ENCODE results near the gene ARID3A.

Gene ARID3A

DNA sequence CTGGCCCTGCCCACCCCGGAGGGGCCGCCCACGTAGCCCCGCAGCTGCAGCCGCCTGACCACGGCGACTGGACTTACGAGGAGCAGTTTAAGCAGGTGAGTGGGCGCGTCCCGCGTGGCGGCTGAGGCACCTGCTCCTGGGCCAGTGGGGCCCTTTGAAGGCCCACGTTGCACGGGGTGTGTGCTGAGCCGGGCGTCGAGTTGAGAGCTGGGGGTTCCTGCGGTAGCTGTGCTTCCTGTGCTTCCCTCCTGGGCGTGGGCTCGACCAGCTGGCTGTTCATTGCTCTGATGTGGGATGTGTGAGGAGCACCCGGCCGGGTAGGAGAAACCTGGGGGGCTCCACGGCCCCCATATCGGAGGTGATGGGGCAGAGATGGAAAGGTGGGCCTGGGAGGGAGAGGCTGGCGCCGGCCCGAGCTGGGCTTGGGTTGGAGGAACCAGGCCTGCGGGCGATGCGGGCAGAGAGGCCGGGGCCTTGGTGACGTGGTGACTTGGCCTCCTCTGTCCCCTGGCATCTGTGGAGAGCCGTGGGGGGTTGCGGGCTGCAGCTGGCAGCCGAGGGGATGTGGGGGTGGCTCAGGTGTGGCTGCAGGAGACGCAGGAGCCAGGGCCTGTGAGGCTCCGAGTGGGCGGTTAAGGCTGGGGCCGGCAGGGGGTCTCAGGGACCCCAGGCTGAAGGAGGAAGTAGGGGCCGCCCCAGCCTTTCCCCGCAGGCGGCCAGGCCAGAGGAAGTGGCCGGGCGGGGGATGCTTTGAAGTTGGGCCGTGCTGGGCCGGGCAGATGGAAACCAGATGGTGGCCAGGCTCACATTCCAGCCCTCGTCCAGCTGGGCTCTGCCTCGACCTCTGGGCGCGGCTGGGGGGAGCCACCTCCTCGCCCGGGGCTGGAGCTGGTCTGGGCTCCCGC is 7.1 kb downstream of the ARID3A start:
- DNase-seq: no peak

DNA sequence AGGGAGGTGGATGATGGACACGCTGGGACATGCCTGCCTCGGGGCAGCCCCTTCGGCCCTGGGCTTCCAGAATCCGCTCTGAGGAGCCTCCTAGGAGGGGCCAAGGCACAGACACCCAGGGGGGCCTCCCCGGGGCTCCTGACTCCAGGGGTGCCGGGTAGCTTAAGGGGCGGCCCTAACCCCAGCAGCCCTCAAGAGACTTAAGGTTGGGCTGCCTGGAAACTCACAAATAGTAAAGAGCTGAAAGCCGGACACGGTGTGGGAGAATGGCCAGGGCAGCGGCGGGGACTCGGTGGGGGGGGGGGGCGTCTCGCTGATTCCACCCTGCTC is 7.7 kb downstream of the ARID3A start:
- no peak for DNase-seq

DNA sequence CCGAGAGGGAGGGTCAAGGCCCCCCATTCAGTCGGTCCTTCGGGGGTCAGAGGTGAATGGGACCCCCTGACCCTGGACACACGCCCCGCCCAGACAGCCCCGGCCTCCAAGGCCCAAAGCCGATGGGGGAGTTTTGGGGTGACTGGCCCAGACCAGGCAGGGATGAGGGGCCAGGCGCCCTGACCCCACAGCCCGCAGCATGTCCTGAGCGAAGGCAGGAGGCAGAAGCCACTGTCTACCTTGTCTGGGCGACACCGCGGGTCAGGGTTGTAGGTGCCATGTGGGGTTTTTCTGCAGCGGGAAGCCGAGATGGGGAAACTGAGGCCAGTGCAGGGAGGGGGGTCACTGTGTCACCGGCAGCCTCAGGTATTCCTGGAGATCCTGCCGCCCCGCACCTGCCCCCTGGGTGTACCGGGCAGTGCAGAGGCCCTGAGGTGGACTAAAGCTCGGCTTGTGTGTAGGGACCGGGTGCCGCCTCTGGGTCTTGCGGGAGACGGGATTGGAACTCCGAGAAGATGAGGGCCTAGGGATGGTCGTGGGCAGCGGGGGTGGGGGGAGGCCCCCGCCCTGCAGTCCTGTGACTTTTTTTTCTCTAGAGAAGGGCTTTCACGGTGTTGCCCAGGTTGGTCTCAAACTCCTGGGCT is 8.5 kb downstream of the ARID3A start:
- DNase-seq: no peak

DNA sequence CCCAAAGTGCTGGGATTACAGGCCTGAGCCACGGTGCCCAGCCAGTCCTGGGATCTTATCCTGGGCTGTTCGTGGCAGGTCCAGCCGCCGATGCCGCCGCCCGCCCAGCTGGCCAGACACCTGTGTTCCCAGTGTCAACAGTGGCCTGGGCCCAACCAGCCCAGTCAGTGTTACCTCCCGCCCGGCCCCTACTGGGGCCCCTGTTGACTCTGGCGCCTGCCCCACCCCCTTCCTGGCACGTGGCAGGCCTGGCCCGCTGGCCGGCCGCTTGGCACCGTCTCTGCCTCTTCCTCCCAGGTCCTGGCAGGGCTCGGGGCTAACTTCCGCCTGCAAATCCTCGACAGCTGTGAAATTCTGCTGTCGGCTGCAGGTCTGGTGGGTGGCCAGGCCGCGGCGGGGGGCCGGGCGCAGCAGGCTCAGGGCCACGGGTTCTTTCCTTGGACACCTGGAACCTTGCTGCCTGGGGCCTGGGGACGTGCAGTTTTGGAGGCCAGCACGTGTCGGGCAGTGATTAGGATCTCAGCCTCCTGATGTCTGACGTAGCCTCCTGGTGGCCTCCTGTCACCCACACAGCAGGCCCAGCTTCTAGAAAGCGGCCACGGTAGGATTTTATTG is 9.1 kb downstream of the ARID3A start:
- no peak for DNase-seq

DNA sequence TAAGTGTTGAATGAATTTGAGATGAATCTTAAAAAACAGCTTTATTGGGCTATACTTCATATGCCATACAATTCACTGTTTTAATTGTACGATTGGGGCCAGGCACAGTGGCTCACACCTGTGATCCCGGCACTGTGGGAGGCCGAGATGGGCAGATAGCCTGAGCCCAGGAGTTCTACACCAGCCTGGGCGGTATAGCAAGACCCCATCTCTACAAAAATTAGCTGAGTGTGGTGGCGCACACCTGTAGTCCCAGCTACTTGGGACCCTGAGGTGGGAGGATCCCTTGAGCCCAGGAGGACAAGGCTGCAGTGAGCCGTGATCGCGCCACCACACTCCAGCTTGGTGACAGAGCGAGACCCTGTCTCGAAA is 10.3 kb downstream of the ARID3A start:
- DNase-seq: no peak

DNA sequence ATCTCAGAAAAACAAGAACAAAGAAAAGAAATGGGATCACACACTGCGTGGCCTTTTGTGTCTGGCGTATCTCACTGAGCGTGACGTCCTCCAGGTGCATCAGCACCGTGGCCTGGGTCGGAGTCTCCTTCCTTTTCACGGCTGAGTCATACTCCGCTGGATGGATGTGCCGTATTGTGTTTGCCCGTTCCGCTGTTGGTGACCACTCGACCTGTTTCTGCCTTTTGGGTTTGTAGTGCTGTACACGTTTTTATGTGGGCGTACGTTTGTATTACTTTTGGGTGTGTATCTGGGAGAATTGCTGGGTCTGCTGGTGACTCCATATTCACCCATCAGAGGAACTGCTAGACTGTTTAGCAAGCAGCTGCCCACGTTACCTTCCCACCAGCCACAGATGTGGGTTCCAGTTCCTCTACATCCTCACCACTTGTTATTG is 11.4 kb downstream of the ARID3A start:
- peak; percentile 52 for DNase-seq

DNA sequence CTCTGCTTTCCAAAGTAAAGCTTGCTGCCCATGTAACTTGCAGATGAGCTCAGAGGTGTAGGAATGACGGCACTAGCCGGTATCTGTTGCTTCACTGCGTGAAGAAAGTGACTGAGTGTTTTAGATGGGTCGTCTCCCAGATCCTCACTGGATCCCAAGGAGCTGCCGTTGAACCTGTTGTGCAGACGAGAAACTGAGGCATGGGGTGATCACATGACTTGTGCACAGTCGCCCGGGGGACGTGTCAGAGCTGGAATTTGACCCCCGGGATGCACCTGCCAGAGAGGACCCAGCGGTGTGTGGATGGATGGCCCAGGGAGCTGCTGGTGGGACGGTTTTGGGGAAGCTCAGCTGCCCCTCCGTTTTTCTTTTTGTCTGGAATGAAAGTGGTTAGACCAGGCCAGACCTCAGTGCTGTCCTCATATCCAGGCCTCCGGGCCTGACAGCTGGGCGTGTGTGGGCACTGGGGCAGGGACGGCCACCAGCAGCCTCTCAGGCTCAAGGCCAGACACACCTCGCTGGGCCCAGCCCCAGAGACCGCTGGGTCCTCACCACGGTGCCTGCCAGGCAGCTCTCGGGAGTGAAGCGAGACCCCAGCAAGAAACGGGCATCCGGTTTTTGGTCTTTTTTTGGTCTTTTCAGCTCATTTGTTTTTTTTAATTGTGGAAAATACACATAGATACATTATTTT is 12.5 kb downstream of the ARID3A start:
- DNase-seq: no peak

DNA sequence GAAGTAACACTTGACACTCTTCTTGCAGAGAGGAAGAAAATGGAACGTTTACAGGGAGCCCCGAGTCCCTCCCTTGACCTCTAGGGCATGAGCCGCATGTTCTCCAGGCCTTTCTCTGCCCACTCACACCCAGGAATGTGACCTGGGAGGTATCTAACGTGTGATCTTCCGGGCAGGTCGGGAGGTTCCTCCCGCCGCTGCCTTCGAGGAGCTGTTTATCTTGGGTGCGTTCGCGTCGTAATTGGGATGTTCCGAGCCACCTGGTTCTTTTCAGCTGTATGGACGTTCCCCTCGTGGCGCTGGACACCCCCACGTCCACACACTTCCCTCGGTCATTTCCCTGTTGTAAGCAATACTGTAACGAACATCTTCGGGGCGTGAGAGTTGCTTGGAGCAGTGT is 13.6 kb downstream of the ARID3A start:
- DNase-seq: no peak

DNA sequence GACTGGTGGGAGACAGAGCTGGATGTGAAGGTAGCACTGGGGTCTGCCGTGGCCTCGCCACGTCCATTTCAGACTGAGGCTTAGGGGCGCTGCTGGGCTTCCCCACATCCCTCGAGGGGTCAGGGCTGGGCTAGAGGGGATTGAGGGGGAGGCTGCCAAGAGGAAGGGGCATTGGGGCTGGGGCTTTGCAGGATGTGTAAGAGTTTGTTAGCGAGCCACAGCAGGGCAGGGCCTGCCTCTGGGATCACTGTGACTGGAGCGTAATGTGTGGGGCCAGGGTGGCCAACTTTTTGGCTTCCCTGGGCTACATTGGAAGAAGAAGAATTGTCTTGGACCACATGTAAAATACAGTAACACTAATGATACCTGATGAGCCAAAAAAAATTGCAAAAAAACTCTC is 14.1 kb downstream of the ARID3A start:
- no peak for DNase-seq

DNA sequence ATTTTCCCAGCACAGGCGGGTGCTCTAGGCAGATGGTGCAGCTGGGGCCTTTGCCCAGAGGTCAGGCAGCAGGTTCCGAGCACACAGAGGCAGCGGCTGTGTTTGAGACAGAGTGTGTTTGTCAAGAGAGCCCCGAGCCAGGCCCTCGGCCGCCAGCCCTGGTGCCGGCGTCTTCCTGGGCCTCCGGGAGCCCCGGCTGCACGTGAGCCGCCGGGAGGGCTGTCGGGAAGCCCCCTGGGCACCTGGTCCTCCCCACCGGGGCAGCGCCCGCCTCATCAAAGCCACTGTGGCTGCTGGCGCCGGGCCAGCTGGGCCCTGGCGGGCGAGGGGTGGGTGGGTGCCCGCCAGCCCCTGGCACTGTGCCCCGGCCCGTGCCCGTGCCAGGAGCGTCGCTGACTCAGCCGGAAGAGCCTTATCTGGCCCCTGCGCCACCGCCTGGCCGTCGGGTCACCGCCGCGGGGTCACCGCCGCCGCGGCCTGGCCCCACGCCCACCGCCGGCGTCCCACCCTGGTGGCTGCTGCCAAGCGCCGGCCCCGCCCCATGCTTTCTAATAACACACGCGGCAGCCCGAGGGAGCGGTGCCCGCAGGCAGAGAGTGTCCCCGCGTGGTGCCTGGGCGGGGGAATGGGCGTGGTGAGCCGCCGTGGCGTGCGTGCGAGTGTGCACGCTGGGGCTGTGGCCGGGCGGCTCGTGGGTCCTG is 14.9 kb downstream of the ARID3A start:
- DNase-seq: peak; percentile 86

DNA sequence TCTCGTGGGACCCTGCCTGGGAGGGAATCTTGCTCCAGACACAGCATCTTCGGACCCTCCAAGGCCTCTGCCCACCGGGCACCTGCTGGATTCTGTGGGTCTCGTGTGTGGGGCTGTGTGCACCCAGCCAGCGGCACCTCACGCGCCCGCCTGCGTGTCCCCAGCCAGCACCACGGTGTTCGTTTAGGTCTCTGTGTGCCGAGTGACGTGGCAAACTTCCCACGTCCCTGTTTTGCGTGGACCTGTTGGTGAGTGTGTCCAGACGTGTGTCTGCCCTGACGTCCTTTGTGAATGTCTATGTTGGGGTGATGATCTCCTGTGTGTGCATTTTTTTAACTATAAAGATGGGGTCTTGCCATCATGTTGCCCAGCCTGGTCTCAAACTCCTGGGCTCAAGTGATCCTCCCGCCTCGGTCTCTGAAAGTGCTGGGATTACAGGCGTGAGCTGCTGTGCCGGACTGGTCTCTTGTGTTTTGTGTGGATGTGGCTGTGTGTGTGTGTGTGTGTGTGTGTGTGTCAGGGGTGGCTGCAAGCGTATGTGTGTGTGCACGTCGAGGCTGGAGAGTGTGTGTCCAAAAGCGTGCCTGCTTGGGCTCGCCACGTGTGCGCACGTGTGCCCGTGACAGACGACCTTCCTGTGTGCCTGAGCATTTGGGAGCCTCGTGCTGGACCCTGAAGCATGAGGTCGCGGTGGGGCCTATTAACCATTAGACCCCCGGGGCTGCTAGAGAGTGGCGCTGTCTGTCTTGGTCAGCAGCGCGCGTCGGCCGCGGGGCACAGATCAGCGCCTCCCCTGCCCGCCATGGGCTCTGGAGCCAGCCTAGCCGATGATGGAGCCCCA is 15.7 kb downstream of the ARID3A start:
- DNase-seq: no peak

DNA sequence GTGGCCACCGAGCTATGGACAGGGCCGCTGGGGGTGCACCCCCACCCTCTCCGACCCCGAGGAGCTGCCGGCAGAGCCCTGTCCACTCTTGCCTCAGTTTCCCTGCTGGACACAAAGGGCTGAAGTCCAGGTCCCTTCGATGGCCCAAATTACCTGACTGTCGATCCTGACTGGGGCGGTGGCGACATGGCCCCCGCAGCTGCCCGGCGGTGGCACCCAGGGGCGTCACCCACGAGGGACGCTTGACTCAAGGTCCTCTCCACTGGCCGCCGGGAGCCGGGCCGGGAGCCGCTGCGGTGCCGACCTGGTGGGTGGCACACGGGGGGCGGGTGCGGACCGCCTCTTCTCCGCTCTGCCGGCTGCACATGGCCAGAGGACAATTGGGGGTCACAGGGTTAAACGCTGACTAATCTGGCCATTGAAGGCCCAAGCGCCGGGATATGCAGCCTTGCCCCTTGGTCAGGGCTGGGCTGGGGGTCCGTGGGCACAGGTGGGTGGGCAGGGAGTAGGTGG is 16.4 kb downstream of the ARID3A start:
- DNase-seq: no peak

DNA sequence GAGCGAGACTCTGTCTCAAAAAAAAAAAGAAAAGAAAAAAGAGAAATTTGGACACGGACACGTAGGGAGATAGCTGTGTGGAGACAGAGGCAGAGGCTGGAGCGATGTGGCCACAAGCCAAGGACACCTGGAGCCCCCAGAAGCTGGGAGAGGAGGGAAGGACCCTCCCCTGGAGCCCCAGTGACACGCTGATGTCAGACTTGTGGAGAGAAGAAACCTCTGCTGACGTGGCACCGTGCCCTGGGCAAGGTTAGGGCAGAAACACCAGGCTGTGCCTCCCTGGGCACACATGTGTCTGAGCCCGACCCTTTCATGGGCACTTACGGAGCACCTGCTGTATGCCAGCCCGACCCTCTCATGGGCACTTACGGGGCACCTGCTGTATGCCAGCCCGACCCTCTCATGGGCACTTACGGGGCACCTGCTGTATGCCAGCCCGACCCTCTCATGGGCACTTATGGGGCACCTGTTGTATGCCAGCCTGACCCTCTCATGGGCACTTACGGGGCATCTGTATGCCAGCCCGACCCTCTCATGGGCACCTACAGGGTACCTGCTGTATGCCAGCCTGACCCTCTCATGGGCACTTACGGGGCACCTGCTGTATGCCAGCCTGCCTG is 17.8 kb downstream of the ARID3A start:
- DNase-seq: no peak

DNA sequence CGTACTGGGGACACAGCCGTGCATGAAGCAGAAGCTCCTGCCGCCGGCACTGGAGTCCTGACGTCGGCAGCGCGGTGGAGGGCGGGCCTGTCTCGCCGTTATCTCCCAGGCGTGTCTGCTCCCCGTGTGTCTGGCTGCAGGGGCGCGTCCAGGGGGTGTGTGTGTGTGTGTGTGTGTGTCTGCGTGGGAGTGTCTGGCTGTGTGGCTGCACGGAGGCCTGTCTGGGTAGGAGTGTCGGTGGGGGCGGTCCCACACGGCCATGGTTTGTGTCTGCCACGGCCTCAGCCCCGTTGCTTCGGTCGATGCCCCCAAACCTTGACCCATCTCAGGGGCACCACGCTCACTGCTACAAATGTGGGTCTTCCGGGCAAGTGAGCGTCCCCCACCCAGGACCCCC is 18.3 kb downstream of the ARID3A start:
- DNase-seq: no peak

DNA sequence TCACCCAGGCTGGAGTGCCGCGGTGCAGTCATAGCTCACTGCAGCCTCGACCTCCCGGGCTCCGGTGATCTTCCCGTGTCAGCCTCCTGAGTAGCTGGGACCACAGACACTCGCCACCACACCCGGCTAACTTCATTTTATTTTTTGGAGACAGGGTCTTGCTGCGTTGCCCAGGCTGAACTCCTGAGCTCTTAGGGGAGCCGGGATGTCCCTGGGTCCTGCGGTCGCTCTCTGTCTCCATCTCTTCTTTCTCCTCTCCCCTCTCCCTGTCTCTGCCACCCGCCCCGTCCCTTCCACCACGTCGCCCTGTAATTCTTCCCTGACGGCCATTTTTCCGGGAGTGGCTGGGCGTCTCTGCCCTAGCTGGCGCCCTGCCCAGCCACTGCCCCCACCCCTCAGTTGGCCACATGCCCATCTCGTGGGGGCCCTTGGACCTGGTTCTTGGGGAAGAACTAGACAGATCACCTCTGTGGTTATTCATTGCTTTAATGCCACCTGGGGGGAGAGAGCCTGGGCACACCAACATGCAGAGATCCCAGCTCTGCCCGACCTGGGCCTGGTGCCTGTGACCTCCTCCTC is 18.9 kb downstream of the ARID3A start:
- DNase-seq: no peak

DNA sequence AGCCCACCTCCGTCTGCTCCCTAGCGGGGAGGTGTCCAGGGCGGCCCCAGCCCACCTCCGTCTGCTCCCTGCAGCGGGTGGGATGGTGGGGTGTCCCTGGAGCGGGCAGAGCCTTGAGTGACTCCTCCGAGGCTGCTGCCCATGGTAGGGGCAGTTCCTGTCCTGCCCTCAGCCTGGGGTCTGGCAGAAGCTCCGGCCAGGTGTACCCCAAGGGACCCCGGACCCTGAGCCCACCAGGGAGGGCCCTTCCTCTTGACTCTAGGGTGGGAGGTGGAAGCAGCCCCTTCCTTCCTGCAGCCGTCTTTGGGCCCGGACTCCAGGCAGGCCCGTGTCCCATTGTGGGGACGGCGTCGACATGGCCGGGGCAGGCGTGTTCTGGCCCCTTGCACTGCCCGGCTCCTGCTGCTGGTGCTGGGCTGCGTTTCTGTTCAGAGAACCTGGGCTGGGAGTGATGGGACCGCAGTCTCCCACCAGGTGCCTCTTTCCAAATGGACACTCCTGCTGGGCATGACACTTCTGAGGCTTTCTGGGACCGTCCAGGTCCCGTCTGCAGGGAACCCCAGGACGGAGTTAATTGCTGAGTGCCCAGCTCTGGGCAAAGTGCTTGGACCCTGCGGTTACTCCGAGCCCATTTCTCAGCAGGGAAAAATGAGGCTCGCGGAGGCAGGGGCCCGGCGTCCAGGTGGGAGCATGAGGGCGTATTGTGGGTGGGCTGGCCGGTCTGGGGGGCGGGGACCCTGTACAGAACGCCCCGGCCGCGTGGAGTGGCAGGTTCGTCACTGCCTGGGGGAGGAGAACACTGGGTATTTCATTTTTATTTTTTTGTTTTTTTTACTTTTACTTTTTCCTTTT is 19.8 kb downstream of the ARID3A start:
- no peak for DNase-seq

DNA sequence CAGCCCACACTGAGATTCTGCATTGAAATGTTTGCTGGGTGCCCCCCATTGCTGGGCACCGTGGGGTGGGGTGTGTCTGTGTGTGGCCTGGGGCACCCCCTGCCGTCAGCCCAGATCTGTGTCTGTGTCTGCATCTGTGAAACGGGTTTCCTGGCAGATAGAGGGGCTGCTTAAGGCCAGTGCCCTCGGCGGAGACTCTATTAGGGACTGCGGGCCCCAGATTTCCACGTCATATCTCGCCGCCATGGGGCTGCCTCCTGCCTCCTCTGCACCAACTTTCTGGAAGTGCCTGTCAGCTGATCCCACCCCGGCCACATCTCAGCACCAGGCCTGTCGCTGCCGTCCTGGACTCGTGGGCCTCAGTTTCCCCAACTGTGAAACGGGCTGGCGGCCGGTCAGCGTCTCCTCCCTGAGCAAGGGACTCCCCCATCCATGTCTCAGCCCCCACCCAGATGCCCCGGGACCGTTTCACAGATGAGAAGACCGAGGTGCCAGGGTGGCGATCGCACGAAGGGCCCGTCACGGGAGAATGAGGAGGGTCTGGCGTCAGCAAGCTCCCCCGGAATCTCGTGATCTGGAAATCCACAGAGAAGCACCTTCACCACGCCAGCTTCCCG is 21.4 kb downstream of the ARID3A start:
- no peak for DNase-seq

DNA sequence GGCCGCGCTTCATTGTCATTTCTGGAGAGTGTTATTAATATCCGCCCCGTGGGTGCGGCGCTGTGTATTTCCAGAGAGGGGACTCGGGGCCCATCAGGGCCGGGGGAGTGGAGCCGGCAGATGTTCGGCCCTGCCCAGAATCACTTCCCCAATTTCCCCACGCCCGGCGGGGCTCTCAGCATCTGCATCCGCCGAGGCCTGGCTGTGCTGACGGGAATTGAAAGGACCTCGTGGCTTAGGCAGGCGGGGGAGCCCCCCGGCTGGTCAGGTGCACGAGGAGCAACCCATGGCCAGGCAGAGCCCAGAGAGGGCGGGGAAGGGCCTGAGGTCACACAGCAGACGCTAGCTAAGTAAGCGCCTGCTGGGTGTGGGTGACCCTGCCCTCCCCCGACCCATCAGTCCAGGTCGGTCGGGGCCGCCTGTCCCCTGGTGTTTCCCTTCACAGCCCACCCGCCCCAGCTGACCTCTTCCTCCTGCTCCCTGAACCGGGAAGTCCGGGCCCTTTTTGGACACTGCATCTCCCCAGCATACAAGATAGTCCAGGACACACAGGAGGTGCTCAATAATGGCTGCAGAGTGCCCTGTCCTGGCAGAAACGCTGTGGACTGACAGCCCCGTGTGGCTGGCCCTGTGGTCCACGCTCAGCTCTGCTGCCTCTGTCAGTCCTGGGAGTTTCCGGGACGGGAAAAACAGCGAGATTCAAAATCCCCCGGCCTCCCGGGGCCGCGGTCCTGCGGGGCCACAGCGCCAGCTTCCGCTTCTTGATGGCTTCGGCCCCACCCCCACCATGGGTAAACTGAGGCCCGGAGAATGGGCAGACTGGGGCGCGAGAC is 22.1 kb downstream of the ARID3A start:
- DNase-seq: peak; percentile 41

Measured in CD4-positive, alpha-beta T cell treated with Interleukin-10 for 1 hour (primary cell).